Left ventricle myocardium superior (tissue), 1 donor: Measurements from ENCODE around the gene CCDC85B. TPM values are rescaled to one million over a fixed set of nuclear protein-coding genes. Genes with fewer than 3 reads are reported as not detected.
"Not testable (repeated sequence)": the region's sequence is repeated elsewhere in the genome, so short reads cannot be mapped to it uniquely, and the experiment has no call there.

Experiments used
- ATAC-seq: fragments of 200-7000 bp; cut with Tn5 transposase; one replicate; pipeline ENCODE4 v1.9.1; 2020; ENCODE audit warnings: mild to moderate bottlenecking, moderate library complexity
- DNase-seq: peaks from one replicate; pipeline ENCODE4 v3.0.0-alpha.2; 2020
- intact Hi-C: fragments of 100-400 bp; cut with micrococcal nuclease; formaldehyde crosslinking; loops from one replicate; pipeline ENCODE4 v1.11.0; 2022
- total RNA-seq: library from RNA; stranded (reverse); fragmentation: NEBNext Ultra II Directional; extraction: Animal tissue kit (Norgen Biotek cat#: 25700); gene quantifications from one replicate; pipeline ENCODE4 v1.2.1, GENCODE V29; 2021
- donor health status: DM: no; HTN: yes; CAD: no; lungs with severe emphysema.

CCDC85B gene
- total RNA-seq, 1 donor from 2014 or later, result 30.0 TPM

- DNase-seq (peak; percentile 30), ATAC-seq (no peak)
- intact Hi-C loops, result loop anchor here (10.0 kb wide), 1 partner anchor 102 kb away; no protein-coding TSS in a partner anchor
Observed at GRCh38 chr11:65883058-65883761, 7.3 kb upstream of the CCDC85B start.

DNA sequence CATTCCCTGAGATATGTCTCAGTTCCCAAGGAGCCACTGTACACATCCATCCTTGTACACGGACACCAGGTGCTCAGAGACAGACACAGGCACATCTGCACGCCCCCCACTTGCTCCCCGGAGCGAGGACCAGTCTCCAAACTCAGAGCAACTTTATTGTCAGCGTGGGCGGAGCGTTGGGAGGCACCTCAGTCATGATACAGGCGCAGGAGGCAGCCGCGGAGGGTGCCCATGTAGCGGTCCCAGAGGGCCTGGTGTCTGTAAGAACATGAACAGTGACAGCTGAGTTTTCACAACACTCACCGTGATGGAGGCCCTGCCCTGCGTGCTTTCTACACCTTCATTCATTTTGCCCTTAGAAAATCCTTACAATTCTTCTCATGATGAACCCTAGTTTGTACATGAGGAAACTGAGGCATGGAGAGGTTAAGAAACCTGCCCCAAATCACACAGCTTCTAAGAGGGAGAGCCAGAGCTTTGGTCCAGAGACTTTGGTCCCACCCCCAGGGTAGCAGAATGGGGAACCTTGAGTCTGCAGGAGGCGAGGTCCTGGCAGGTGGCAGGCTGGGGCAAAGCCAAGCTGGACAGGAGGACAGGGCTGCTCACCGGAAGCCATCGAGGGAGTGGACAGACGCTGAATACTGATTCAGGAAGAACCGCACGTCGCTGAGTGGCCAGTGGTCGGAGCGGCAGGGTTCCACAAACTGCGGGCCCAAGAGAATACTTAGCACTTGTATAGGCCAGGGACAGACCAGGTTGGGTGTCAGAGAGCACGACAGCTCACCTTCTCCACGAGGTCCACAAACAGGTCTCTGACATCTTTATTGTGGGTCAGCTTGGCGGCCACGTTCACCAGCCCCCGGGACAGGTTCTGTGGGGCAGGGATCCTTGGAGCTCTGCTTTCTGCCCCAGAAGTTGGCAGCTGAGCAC, 6.4 kb upstream of the CCDC85B start:
- DNase-seq (peak; percentile 25), ATAC-seq (no peak)
- intact Hi-C loops, result loop anchor here (10.0 kb wide), 1 partner anchor 101 kb away; no protein-coding TSS in a partner anchor

- peak; percentile 27 for ATAC-seq
- peak; percentile 85 for DNase-seq
Observed at GRCh38 chr11:65884716-65885092, 5.8 kb upstream of the CCDC85B start.

GRCh38 chr11:65885231-65885630, 5.2 kb upstream of the CCDC85B start:
- intact Hi-C loops, result loop anchor here (10.0 kb wide), 1 partner anchor 100 kb away; no protein-coding TSS in a partner anchor
- peak; percentile 24 for DNase-seq
- ATAC-seq, result no peak

More at GRCh38 chr11:65884716-65885092, 5.8 kb upstream of the CCDC85B start:
- intact Hi-C loops, result loop anchor here (10.0 kb wide), 1 partner anchor 100 kb away; no protein-coding TSS in a partner anchor

- no peak for ATAC-seq
- peak; percentile 9 for DNase-seq
- intact Hi-C loops, result loop anchor here (10.0 kb wide), 1 partner anchor 99 kb away; no protein-coding TSS in a partner anchor
Observed at GRCh38 chr11:65885808-65886536, 4.5 kb upstream of the CCDC85B start.

- ATAC-seq (no peak), DNase-seq (peak; percentile 37)
- intact Hi-C loops, result loop anchor here (10.0 kb wide), 1 partner anchor 98 kb away; no protein-coding TSS in a partner anchor
Observed at GRCh38 chr11:65886826-65887722, 3.4 kb upstream of the CCDC85B start.

DNA sequence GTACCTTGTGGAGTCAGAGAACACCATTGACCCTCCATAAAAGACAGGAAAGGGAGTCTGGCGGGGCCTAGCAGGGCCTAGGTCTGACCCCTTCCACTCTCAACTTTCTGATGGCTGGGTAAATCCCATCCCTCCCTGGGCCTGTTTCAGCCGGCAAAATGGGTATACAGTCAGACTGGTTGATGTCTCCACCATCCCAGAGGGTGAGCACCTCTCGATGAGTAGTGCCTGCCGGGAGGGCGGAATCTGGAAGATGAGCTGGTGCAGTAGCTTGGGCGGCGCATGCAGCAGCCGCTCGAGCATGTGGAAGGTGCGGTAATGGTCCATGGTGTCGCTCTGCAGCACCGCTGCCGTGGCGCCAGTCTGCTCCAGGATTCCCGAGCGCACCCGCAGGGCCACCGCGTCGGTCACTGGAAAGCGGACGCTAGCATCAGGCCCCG, 2.7 kb upstream of the CCDC85B start:
- intact Hi-C loops, result loop anchor here (10.0 kb wide), 1 partner anchor 97 kb away; no protein-coding TSS in a partner anchor
- ATAC-seq, result no peak
- DNase-seq, result no peak

- peak; percentile 98 for DNase-seq
- intact Hi-C loops, result loop anchor here (10.0 kb wide), 1 partner anchor 97 kb away; no protein-coding TSS in a partner anchor
- ATAC-seq, result peak; percentile 84
Observed at GRCh38 chr11:65888163-65888814, 2.2 kb upstream of the CCDC85B start, which contains the start of gene FIBP. Gene FIBP (minus strand): TSS chr11:65888471. CDS start chr11:65888418, 53 bp downstream.

GRCh38 chr11:65891219-65892136, 1.0 kb downstream of the CCDC85B start:
- DNase-seq (peak; percentile 73), ATAC-seq (peak; percentile 3)
- intact Hi-C loops, result no loop called here

- intact Hi-C loops, ATAC-seq: not testable (repeated sequence)
Observed at GRCh38 chr11:65892137-65892540, 1.7 kb downstream of the CCDC85B start.

DNA sequence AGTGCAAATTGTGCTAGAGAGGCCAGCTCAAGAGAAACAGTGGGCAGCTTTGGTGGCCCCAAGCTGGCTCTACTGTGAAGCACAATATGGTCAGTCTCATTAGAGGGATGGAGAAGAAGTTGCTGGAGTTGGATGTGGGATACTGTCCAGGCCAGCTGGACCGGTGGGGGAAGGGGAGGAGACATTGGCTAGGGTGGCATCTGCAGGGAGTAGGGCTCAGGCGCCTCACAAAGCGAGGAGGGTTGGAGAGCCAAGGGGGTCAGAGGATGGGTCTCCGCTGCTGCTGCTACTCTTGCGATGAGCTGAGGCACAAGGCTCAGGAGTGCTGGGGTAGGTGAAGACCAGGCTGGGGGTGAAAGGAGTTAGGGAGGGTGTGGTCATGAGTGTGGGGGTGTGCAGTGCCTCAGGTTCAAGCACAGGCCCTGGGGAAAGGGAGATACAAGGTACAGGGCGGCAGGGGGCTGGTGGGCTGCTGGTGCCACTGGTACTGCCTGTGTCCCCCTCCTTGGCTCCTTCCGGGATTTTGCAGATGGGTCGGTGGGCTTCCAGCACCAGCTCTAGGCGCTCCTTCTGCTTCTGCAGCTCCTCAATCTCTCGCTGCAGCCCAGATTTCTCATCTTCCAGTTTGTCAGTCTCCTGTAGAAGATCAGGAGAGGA, 2.3 kb downstream of the CCDC85B start:
- DNase-seq, result peak; percentile 33
- intact Hi-C loops, result no loop called here
- no peak for ATAC-seq

More at GRCh38 chr11:65892137-65892540, 1.7 kb downstream of the CCDC85B start:
- peak; percentile 22 for DNase-seq

DNA sequence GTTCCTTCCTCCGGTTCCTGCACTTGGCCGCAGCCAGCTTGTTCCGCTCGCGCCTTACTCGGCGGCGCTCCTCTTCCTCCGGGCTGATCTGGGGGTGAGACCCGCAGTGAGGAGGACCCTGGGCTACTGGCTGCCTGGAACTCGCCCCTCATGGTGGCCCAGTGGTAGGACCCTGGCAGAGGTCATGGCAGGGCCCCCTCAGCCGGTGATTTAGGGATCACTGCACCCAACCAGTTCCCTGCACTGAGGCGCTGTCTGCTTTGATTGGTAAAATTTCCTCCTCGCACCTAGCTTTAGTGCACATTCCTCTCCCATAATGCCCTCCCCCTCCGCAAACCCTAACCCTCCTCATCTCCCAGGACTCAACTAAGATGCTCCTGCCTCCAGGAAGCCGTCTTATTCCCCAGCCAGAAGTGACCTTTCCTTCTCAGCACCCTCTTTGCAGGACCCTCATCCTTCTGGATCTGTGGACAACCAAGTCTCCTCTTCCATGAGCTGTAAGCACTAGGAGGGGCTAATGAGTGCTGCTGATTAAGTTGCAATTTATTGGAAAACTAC, 3.6 kb downstream of the CCDC85B start:
- ATAC-seq (no peak), DNase-seq (peak; percentile 64)
- intact Hi-C loops, result no loop called here

GRCh38 chr11:65895482-65895981, 5.1 kb downstream of the CCDC85B start:
- ATAC-seq (no peak), DNase-seq (peak; percentile 4)
- intact Hi-C loops, result no loop called here

- DNase-seq (peak; percentile 27), ATAC-seq (no peak)
- intact Hi-C loops, result no loop called here
Observed at GRCh38 chr11:65896034-65896999, 5.8 kb downstream of the CCDC85B start.
